C4-2B (cell line): Measurements from ENCODE around the gene MAP3K14.
A peak's percentile ranks its signal among the peaks of the same experiment; 100 is the strongest.

Source experiments
- H3K27ac ChIP-seq: fragments of 450-650 bp; 2 replicates; pipeline ENCODE4 v1.5.1; 2017
- ZFX ChIP-seq: fragments of 450-650 bp; IDR thresholded peaks from 2 replicates; pipeline ENCODE4 v1.6.1; 2017
- TF ChIP-seq, protein P1 (sequence below): fragments of 450-650 bp; conservative IDR thresholded peaks from 2 replicates; pipeline ENCODE4 v1.5.1; 2017; ENCODE audit warnings: mild to moderate bottlenecking

Gene MAP3K14

GRCh38 chr17:45316434-45317110 lies at the start of gene MAP3K14:
Gene MAP3K14 (minus strand): TSS chr17:45317020. CDS start chr17:45290745, 26,275 bp downstream.
- peak within 1 kb of the TSS; percentile 92 for H3K27ac ChIP-seq
- TF ChIP-seq, protein P1, sequence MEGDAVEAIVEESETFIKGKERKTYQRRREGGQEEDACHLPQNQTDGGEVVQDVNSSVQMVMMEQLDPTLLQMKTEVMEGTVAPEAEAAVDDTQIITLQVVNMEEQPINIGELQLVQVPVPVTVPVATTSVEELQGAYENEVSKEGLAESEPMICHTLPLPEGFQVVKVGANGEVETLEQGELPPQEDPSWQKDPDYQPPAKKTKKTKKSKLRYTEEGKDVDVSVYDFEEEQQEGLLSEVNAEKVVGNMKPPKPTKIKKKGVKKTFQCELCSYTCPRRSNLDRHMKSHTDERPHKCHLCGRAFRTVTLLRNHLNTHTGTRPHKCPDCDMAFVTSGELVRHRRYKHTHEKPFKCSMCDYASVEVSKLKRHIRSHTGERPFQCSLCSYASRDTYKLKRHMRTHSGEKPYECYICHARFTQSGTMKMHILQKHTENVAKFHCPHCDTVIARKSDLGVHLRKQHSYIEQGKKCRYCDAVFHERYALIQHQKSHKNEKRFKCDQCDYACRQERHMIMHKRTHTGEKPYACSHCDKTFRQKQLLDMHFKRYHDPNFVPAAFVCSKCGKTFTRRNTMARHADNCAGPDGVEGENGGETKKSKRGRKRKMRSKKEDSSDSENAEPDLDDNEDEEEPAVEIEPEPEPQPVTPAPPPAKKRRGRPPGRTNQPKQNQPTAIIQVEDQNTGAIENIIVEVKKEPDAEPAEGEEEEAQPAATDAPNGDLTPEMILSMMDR, result no peak; the same call in 1 of the 2 replicates
- TF ChIP-seq ZFX, result peak; percentile 92

DNA sequence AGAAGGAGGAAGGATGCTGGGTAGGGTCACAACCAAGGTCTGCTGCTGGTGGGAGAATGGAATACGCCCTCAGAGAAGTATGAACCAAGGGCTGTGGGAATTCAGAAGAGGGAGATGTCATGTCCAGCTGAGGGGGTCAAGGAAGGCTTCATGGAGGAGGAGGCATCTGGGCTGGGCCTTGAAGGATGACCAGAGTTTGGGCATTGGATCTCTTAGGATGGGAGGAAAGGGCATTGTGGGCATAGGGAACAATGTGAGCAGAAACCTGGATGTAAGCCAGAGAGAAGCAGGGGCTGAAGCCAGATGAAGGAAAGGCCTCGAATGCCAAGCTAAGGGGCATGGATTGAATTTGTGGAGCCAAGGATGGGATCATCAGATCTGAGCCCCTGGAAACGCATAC lies 49.2 kb upstream of the MAP3K14 start:
- H3K27ac ChIP-seq, result no peak overlapping the region
- no peak for TF ChIP-seq ZFX
- TF ChIP-seq, protein P1, result no peak

- H3K27ac ChIP-seq, result no peak overlapping the region
- TF ChIP-seq, protein P1, result no peak
- no peak for TF ChIP-seq ZFX
Observed at GRCh38 chr17:45364531-45365390, 47.9 kb upstream of the MAP3K14 start.

- H3K27ac ChIP-seq, result no peak overlapping the region
- no peak for TF ChIP-seq ZFX
- TF ChIP-seq, protein P1, result no peak
Observed at GRCh38 chr17:45363498-45363897, 46.7 kb upstream of the MAP3K14 start.

- TF ChIP-seq, protein P1, result no peak
- TF ChIP-seq ZFX, result no peak
- no peak overlapping the region for H3K27ac ChIP-seq
Observed at GRCh38 chr17:45361976-45362375, 45.2 kb upstream of the MAP3K14 start.

- TF ChIP-seq ZFX, result no peak
- TF ChIP-seq, protein P1, result no peak
- no peak overlapping the region for H3K27ac ChIP-seq
Observed at GRCh38 chr17:45361451-45361850, 44.6 kb upstream of the MAP3K14 start.

DNA sequence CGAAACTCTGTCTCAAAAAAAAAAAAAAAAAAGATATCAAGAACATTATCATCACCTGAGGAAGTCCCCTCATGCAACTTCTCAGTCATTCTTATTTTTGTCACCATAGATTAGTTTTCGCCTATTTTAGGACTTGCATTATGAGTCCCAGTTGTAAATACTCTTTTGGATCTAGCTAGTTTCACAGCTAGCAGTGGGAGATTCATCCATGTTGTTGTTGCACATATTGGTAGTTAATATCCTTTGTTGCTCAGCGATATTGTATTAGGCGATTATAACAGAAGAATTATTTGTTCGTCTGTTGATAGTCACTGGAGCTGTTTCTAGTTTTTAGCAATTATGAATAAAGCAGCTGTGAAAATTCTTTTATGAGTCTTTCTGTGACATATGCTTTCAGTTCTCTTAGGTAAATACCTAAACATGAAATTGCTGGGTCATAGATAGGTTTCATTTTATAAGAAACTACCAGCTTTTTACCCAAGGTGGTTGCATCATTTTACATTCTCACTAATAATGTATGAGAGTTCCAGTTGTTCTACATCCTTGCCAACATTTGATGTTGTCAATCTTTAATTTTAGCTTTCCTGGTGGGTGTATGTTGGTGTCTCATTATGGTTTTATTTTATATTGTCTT lies 40.7 kb upstream of the MAP3K14 start:
- no peak overlapping the region for H3K27ac ChIP-seq
- TF ChIP-seq, protein P1, result no peak
- TF ChIP-seq ZFX, result no peak
